Astrocyte (in vitro differentiated cells and primary cell): ENCODE data around the gene GEMIN2. TPM values are rescaled to one million over a fixed set of nuclear protein-coding genes. Genes with fewer than 3 reads are reported as not detected.

Source experiments
- DNase-seq: peaks from one replicate; pipeline ENCODE4 v3.0.0-alpha.2; 2010; ENCODE audit warnings: low read depth
- FAIRE-seq: peaks from 2 replicates; lab custom pipeline; 2011; peaks lifted over from hg19 to GRCh38; lab: Jason Lieb, UNC
- H2AFZ ChIP-seq: 2 replicates; pipeline ENCODE4 v1.6.0; 2012; ENCODE audit warnings: low read depth, low read length, inconsistent platforms
- H3K27ac ChIP-seq: 2 replicates; pipeline ENCODE4 v1.5.1; 2011; ENCODE audit warnings: low read depth, low read length, inconsistent platforms
- H3K27me3 ChIP-seq: 2 replicates; pipeline ENCODE4 v1.6.0; 2011; ENCODE audit warnings: low read length, inconsistent platforms; ENCODE audit not compliant: insufficient read depth
- H3K36me3 ChIP-seq: 2 replicates; pipeline ENCODE4 v1.5.1; 2011; ENCODE audit warnings: low read length, inconsistent platforms; ENCODE audit not compliant: insufficient read depth
- H3K4me1 ChIP-seq: 2 replicates; pipeline ENCODE4 v1.5.1; 2011; ENCODE audit warnings: low read length, inconsistent platforms; ENCODE audit not compliant: insufficient read depth
- H3K4me2 ChIP-seq: 2 replicates; pipeline ENCODE4 v1.6.0; 2012; ENCODE audit warnings: low read length, inconsistent platforms
- H3K4me3 ChIP-seq: 2 replicates; pipeline ENCODE4 v1.5.1; 2011; ENCODE audit warnings: low read depth, mild to moderate bottlenecking, low read length, inconsistent platforms; ENCODE audit not compliant: insufficient read depth
- H3K79me2 ChIP-seq: 2 replicates; pipeline ENCODE4 v1.6.0; 2012; ENCODE audit warnings: mild to moderate bottlenecking, low read length, inconsistent platforms; ENCODE audit not compliant: insufficient read depth
- H3K9ac ChIP-seq: 2 replicates; pipeline ENCODE4 v1.6.0; 2012; ENCODE audit warnings: mild to moderate bottlenecking, low read length, inconsistent platforms
- H3K9me3 ChIP-seq: 2 replicates; pipeline ENCODE4 v1.5.1; 2012; ENCODE audit warnings: low read depth, mild to moderate bottlenecking, low read length, inconsistent platforms; ENCODE audit not compliant: insufficient read depth
- H4K20me1 ChIP-seq: 2 replicates; pipeline ENCODE4 v1.6.0; 2012; ENCODE audit warnings: low read length, inconsistent platforms; ENCODE audit not compliant: insufficient read depth
- H3K27ac Mint-ChIP-seq: one replicate; pipeline ENCODE4 v1.8.0; 2021; ENCODE audit warnings: mild to moderate bottlenecking, mixed read lengths; ENCODE audit not compliant: unreplicated experiment
- H3K27me3 Mint-ChIP-seq: one replicate; pipeline ENCODE4 v1.8.0; 2021; ENCODE audit warnings: low read depth, mixed read lengths; ENCODE audit not compliant: unreplicated experiment
- H3K36me3 Mint-ChIP-seq: one replicate; pipeline ENCODE4 v1.8.0; 2021; ENCODE audit warnings: low read depth, mixed read lengths; ENCODE audit not compliant: unreplicated experiment
- H3K4me1 Mint-ChIP-seq: one replicate; pipeline ENCODE4 v1.8.0; 2021; ENCODE audit warnings: low read depth, mixed read lengths; ENCODE audit not compliant: unreplicated experiment
- H3K4me3 Mint-ChIP-seq: one replicate; pipeline ENCODE4 v1.8.0; 2021; ENCODE audit warnings: mild to moderate bottlenecking, moderate library complexity, mixed read lengths; ENCODE audit not compliant: unreplicated experiment
- H3K9me3 Mint-ChIP-seq: one replicate; pipeline ENCODE4 v1.8.0; 2021; ENCODE audit warnings: mild to moderate bottlenecking, mixed read lengths; ENCODE audit not compliant: unreplicated experiment
- EZH2 ChIP-seq: IDR thresholded peaks from 2 replicates; pipeline ENCODE4 v1.6.1; 2012; ENCODE audit warnings: mild to moderate bottlenecking, low read length, inconsistent platforms; ENCODE audit not compliant: insufficient read depth
- total RNA-seq: library from RNA; stranded (reverse); gene quantifications from 2 replicates; pipeline ENCODE4 v1.2.1, GENCODE V29; 2021
- TF ChIP-seq, protein P1 (sequence below): IDR thresholded peaks from 2 replicates; pipeline ENCODE4 v1.5.1; 2011; ENCODE audit warnings: low read depth, mild to moderate bottlenecking, inconsistent platforms, low read length, moderate library complexity; ENCODE audit not compliant: insufficient read depth

Gene GEMIN2
- total RNA-seq, 1 donor from 2014 or later = 12.4 TPM

DNA sequence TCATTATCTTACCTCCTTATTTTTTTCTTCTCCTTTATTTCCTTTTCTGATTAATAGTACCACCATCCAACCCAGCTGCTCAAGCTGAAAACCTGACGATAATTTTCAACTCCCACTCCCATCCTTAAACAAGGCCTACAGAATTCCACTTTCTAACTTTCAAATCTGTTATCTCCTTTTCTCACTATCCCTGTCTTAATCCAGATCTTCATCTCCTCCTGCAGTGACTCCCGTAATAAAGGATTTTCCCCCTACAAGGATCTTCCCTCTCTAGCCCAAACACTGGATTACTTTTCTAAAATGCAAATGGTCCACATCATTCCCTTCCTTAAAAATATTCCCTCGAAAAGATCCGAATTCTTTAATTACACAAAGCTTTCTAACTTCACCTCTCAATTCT, 54.5 kb downstream of the GEMIN2 start:
- peak overlapping the region; percentile 99 for H3K4me3 ChIP-seq
- H3K27me3 Mint-ChIP-seq = no peaks in the 10 kb centered on the region
- H3K27ac Mint-ChIP-seq = peak overlapping the region; percentile 41
- peaks cover 7% of the 10 kb centered on the region for H3K36me3 Mint-ChIP-seq
- peak overlapping the region; percentile 90 for H3K4me2 ChIP-seq
- peaks cover 62% of the 10 kb centered on the region for H3K79me2 ChIP-seq
- DNase-seq (no peak), FAIRE-seq (no peak)
- H4K20me1 ChIP-seq = peaks cover 19% of the 10 kb centered on the region
- H3K27ac ChIP-seq = no peak overlapping the region
- H3K27me3 ChIP-seq = no peaks in the 10 kb centered on the region
- H3K9ac ChIP-seq = peak overlapping the region; percentile 98
- H3K4me1 ChIP-seq = peaks cover 4% of the 10 kb centered on the region
- H3K9me3 ChIP-seq = no peaks in the 10 kb centered on the region
- H2AFZ ChIP-seq = no peak overlapping the region
- H3K4me1 Mint-ChIP-seq = peaks cover 15% of the 10 kb centered on the region
- no peak for TF ChIP-seq EZH2
- TF ChIP-seq, protein P1, sequence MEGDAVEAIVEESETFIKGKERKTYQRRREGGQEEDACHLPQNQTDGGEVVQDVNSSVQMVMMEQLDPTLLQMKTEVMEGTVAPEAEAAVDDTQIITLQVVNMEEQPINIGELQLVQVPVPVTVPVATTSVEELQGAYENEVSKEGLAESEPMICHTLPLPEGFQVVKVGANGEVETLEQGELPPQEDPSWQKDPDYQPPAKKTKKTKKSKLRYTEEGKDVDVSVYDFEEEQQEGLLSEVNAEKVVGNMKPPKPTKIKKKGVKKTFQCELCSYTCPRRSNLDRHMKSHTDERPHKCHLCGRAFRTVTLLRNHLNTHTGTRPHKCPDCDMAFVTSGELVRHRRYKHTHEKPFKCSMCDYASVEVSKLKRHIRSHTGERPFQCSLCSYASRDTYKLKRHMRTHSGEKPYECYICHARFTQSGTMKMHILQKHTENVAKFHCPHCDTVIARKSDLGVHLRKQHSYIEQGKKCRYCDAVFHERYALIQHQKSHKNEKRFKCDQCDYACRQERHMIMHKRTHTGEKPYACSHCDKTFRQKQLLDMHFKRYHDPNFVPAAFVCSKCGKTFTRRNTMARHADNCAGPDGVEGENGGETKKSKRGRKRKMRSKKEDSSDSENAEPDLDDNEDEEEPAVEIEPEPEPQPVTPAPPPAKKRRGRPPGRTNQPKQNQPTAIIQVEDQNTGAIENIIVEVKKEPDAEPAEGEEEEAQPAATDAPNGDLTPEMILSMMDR = no peak
- H3K9me3 Mint-ChIP-seq = no peaks in the 10 kb centered on the region
- H3K4me3 Mint-ChIP-seq = peak overlapping the region; percentile 91
- peaks cover 2% of the 10 kb centered on the region for H3K36me3 ChIP-seq

DNA sequence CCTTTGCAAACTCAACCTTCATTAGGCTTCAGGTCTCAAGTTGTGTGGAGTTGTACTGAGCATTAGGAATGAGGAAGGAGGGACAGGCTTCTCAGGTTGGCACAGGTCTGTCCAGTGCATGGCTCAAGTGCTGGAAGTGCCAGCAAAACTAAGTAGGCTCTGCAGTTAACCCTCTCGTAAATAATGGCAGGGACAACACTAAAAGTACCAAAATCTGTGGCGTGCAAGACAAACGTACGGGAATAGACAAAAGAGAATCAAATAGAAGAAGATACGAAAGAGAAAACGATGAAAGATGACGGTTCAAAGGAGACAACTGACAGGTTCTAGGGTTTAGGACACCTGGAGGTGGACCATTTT, 55.4 kb downstream of the GEMIN2 start:
- DNase-seq (peak; percentile 4), FAIRE-seq (no peak)
- Mint-ChIP-seq H3K4me3 (peak overlapping the region; percentile 91), H3K4me1 (peaks cover 15% of the 10 kb centered on the region), H3K27ac (peak overlapping the region; percentile 99), H3K27me3 (no peaks in the 10 kb centered on the region), H3K9me3 (no peaks in the 10 kb centered on the region), H3K36me3 (peaks cover 5% of the 10 kb centered on the region)
- Histone ChIP-seq H4K20me1 (peaks cover 15% of the 10 kb centered on the region), H3K4me1 (peaks cover 8% of the 10 kb centered on the region), H3K9me3 (no peaks in the 10 kb centered on the region), H3K4me3 (peak overlapping the region; percentile 99), H3K27me3 (no peaks in the 10 kb centered on the region), H3K79me2 (peaks cover 53% of the 10 kb centered on the region), H3K9ac (peak overlapping the region; percentile 98), H3K4me2 (peak overlapping the region; percentile 90), H2AFZ (peak overlapping the region; percentile 90), H3K27ac (peak overlapping the region; percentile 94), H3K36me3 (no peaks in the 10 kb centered on the region)
- TF ChIP-seq EZH2 = no peak
- TF ChIP-seq, protein P1 = no peak

DNA sequence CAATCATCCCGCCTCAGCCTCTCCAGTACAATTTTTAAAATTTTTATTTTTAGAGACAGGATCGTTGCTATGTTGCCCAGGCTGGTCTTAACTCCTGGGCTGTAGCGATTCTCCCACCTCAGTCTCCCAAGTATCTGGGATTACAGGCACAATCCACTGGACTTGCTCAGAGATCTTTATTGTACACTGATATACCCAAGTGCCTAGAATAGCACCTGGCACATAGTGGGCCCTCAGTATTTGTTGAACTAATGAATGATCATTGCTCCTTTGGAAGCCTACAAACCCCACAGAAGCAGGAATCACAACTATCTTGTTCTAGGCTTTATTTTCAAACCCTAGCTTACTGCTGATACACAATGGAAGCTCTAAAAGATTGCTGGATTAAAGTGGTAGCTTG, 59.1 kb downstream of the GEMIN2 start:
- H3K27ac Mint-ChIP-seq = peak overlapping the region; percentile 38
- H3K4me3 Mint-ChIP-seq = peak overlapping the region; percentile 60
- no peaks in the 10 kb centered on the region for H3K27me3 Mint-ChIP-seq
- Histone ChIP-seq H3K27me3 (no peaks in the 10 kb centered on the region), H3K36me3 (peaks cover 19% of the 10 kb centered on the region), H2AFZ (no peak overlapping the region), H3K4me3 (no peak overlapping the region), H3K79me2 (peaks cover 50% of the 10 kb centered on the region), H3K9ac (no peak overlapping the region), H4K20me1 (peaks cover 34% of the 10 kb centered on the region), H3K4me1 (peaks cover 17% of the 10 kb centered on the region), H3K9me3 (no peaks in the 10 kb centered on the region), H3K27ac (no peak overlapping the region), H3K4me2 (no peak overlapping the region)
- TF ChIP-seq, protein P1 = no peak
- no peak for TF ChIP-seq EZH2
- DNase-seq = no peak
- H3K4me1 Mint-ChIP-seq = peaks cover 24% of the 10 kb centered on the region
- FAIRE-seq = no peak
- no peaks in the 10 kb centered on the region for H3K9me3 Mint-ChIP-seq
- H3K36me3 Mint-ChIP-seq = peaks cover 7% of the 10 kb centered on the region
